Activated CD4-positive, alpha-beta T cell treated with anti-CD3 and anti-CD28 coated beads for 1 hour (primary cell): ENCODE measurements around the gene PCDH9.

ENCODE experiments used
- DNase-seq: peaks from one replicate; pipeline ENCODE4 v3.0.0-alpha.2; 2020

PCDH9 gene

DNA sequence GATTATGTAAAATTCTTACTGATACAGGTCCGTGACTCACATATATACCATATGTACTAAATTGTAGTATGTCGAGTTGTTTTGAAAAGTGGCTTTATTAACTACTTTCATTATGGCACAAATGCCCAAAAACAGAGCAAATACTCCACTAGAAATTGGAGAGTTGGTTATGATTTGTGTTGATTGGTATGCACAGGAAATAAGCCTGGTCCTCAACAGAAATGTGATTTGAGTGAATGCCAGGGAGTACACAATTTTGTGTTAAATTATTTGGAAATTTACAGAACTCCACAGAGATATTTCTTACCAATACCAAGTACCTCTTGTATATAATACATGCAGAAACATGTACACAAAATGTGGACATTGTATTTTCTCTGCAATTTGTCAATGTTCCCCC, 676.7 kb downstream of the PCDH9 start:
- no peak for DNase-seq

GRCh38 chr13:66551128-66551527, 679.0 kb downstream of the PCDH9 start:
- no peak for DNase-seq

DNA sequence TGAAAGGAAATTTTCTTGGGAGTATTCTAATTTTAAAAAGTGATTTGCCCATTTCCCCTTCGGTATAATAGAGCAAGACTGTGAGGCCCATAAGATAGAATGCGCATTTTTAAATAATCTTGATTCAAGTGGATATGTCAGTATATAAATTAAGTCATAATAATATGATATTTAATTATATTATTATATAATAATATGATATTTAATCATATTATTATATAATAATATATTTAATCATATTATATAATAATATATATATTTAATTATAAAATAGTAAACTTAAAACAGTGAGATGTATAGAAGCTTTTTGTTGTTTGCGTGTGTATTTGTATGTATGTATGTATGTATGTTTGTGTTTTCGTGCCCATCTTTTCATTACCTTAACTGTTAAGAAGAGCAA, 682.5 kb downstream of the PCDH9 start:
- no peak for DNase-seq

- DNase-seq, result no peak
Measured at GRCh38 chr13:66546534-66547379, 683.4 kb downstream of the PCDH9 start.

- DNase-seq, result no peak
Measured at GRCh38 chr13:66543780-66544179, 686.4 kb downstream of the PCDH9 start.

DNA sequence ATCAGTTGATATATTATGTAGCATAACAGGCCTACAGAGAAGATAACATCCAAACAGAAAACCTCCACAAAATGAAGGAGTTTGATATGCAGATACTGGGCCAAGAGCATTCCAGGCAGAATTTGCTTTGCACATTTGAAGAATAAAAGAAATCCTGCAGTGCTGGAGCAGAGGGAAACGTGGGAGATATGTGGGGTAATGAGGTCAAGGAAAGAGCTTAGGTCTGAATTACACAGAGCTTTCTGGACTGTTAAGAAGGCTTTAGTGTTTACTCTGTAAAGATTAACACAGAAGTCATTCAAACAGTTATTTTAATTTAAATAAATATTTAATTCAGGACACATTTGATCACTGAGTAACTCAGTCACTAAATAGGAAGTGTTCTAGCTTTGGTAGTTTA, 692.7 kb downstream of the PCDH9 start:
- no peak for DNase-seq

DNA sequence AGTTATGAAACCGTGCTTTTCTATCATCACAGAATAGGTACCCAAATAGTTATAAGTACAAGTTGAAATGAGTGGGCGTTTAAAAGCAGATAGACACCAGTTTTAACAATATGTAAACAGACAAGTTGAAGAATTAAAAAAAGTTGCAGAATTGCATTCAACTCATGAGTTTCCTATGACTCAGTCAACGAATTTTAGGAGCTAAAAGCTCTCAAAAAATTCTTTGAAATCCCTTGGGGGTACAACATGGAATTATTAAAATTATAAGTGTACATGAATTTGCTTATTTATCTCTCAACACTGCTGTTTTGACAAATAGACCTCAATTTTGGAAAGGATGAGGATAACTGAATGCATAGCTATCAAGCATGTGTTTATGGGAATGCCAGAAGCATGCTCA, 693.4 kb downstream of the PCDH9 start:
- no peak for DNase-seq

GRCh38 chr13:66534561-66534960, 695.6 kb downstream of the PCDH9 start:
- no peak for DNase-seq

DNA sequence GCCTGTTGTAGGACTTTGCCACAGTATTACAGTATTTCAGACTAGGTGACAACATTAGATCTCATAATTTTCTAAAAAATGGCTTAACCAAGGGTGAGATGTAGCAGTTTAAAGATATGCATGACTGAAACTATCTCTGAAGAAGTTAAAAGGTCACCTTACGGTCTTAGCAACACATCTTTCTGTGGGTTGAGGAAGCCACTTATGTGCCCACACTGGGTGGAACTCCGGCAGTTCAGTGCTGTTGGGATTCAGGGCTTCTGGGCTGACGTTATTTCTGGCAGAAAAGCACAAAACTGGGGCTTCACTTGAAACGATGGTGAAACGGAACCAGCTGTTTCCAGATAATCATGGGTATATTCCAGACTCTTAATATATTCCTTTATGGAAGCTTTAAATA, 697.3 kb downstream of the PCDH9 start:
- no peak for DNase-seq

- DNase-seq, result no peak
Measured at GRCh38 chr13:66532146-66532545, 698.0 kb downstream of the PCDH9 start.

- no peak for DNase-seq
Measured at GRCh38 chr13:66530686-66531085, 699.5 kb downstream of the PCDH9 start.

DNA sequence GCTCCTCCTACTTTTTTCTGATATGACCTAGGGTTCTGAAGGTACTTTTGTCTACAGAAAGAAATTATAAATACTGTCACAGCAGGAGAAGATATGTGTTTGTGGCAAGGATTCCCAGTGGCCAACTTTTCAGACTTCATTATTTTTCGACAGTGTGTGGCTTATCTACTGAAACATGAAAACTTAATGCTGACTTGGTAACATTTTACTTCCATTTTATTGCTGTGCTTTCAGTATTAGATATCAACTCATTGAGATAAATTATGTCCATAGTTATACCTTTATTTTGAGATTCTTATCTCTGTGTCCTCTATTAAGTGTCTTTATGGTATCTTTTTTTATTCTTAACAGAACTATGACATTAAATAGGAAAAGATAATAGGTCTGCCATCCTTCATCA, 700.0 kb downstream of the PCDH9 start:
- DNase-seq, result no peak

DNA sequence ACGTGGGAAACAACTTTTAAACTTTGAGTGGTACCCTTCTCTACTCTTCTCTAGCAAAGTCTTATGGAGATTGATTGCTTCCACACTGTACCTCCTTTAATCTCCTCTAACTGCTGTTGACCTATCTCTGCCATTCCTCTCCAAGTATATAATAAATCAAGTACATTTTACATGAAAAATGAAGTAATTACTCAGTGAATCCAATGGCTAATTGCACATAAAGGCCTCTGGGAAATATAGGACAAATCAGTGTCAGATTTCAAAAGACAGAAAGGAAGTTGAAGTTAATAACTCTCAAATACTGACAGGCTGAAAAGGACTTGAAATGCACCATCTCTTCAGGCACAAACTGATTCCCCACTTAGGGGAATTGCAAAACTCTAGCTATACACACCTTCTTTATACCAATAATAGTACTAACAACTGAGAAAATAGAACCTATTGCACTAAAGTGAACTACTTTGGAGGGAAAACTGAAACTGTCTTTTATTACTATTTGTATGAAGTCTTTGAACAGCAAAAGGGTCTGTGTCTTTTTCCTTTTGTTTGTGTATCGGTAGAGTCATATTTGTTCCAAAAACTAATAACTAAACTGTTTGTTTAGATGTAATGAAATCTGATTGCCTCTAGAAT, 701.1 kb downstream of the PCDH9 start:
- no peak for DNase-seq

DNA sequence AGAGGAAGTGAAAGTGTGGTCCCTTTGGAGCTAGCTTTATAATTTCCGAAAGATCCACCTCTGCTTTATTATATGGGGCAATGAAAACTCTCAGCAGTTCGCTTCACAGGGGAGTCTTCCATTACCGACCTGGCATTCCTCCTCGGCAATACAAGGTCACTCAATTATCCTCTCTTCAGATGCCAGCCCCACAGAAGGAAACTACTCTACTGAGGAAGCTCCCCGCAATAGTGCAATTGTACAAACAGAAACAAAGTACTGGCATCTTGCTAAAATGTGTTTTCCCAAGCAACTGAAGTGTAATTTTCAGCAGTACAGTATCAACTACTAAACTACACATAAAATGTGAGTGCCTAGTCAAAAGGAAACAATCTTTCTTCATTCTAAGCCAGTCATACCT, 702.0 kb downstream of the PCDH9 start:
- DNase-seq, result no peak

GRCh38 chr13:66520511-66521355, 709.4 kb downstream of the PCDH9 start:
- no peak for DNase-seq

DNA sequence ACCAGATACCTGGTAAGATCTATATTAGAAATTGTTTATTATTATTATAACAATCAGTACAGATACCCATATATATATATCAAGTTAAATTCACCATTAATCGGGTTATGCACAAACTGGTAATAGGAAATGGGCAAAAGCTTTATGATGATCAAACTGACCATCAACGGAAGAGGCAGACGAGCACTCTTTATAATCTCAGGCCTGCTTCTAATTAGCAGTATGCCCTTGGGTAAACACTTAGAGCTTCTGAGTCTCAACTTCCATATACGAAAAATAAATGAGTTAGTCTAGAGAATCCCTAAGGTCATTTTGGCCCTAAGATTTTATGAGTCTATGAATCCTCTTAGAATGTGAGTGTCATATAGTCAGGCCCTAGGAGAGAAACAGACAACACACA, 710.9 kb downstream of the PCDH9 start:
- no peak for DNase-seq

GRCh38 chr13:66518068-66518467, 712.1 kb downstream of the PCDH9 start:
- no peak for DNase-seq

GRCh38 chr13:66513728-66514127, 716.4 kb downstream of the PCDH9 start:
- no peak for DNase-seq

- no peak for DNase-seq
Measured at GRCh38 chr13:66509175-66509574, 721.0 kb downstream of the PCDH9 start.

DNA sequence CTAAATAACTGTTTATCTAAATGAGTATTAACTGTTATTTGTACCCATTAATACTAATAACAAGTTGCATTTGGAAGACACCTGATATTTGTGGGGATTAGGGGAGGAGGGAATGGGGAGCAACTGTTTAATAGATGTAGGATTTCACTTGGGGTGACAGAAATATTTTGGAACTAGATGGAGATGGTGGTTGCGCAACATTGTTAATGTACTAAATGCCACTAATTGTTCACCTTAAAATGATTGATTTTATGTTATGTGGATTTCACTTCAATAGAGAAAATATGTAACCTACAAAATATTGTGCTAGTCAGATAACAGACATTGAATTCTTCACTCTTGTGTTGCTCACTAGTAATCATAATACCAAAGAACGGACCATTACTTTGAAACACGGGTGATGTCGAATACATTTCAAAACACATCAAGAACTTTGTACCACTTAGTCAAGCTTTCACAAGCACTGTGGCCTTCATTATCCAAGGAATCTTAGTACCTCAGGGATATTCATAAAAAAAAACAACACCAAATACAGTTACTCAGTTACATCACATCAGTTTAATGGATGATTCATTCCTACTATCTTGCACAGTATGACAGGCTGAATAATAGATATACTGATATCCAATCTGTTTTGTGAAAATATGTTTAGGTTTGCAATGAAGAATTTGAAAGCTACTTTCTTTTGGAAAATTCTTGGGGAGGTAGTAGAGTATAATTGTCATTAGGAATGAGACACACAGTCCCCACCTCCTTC, 721.8 kb downstream of the PCDH9 start:
- DNase-seq, result no peak

- DNase-seq, result no peak
Measured at GRCh38 chr13:66506979-66507378, 723.2 kb downstream of the PCDH9 start.

GRCh38 chr13:66506051-66506777, 723.9 kb downstream of the PCDH9 start:
- no peak for DNase-seq
